ENCODE measurements around the gene RPTN. TPM values are rescaled to one million over a fixed set of nuclear protein-coding genes. Genes with fewer than 3 reads are reported as not detected.

RPTN gene
- total RNA-seq, 4 donors from 2014 or later: 0.09 to 0.95 (median 0.14) TPM

- Histone ChIP-seq H3K9me3 (peaks cover 6 to 22% (median 19%) of the 10 kb centered on the region in 3 donors), H3K4me1 (peaks cover 19 to 59% (median 31%) of the 10 kb centered on the region in 3 donors), H3K27ac (no peak overlapping the region), H3K36me3 (no peaks in the 10 kb centered on the region), H3K4me3 (peak overlapping the region; percentile 28 to 66 (median 52)), H3K27me3 (peaks cover 10 to 100% (median 40%) of the 10 kb centered on the region in 4 donors)
- intact Hi-C loops (cut with DNase I): no loop called here
- no peak for TF ChIP-seq POLR2A (IDR thresholded peaks at IDR 0.05)
- DNase-seq: no peak
- 4 to 9% methylated on average over 59 of the region's 60 CpGs for WGBS, 2 donors
These were observed 48.0 kb downstream of the RPTN start for GRCh38 chr1:152110860-152111514.

- intact Hi-C loops (cut with DNase I): no loop called here
- TF ChIP-seq POLR2A (IDR thresholded peaks at IDR 0.05) (peak in 1 of 4 donors; percentile 9), CTCF (IDR thresholded peaks at IDR 0.05) (no peak)
- peaks cover 6 to 22% (median 19%) of the 10 kb centered on the region in 3 donors for H3K9me3 ChIP-seq
- 1 to 15% methylated on average over 29 to 31 of the region's 31 CpGs for WGBS, 2 donors
- H3K27me3 ChIP-seq: peaks cover 10 to 100% (median 40%) of the 10 kb centered on the region in 4 donors
- peaks cover 19 to 59% (median 31%) of the 10 kb centered on the region in 3 donors for H3K4me1 ChIP-seq
- no peak for DNase-seq
- H3K27ac ChIP-seq: no peak overlapping the region
- H3K36me3 ChIP-seq: no peaks in the 10 kb centered on the region
- H3K4me3 ChIP-seq: peak overlapping the region; percentile 28 to 66 (median 52)
These were observed 48.6 kb downstream of the RPTN start for GRCh38 chr1:152110365-152110859.

- TF ChIP-seq CTCF (IDR thresholded peaks at IDR 0.05) (no peak), POLR2A (IDR thresholded peaks at IDR 0.05) (no peak)
- H3K4me1 ChIP-seq: peaks cover 19 to 59% (median 31%) of the 10 kb centered on the region in 3 donors
- H3K4me3 ChIP-seq: peak overlapping the region; percentile 28 to 66 (median 52)
- H3K27me3 ChIP-seq: peaks cover 10 to 100% (median 41%) of the 10 kb centered on the region in 4 donors
- 12 to 25% methylated on average over 15 of the region's 15 CpGs for WGBS, 2 donors
- no peak overlapping the region for H3K27ac ChIP-seq
- no peaks in the 10 kb centered on the region for H3K36me3 ChIP-seq
- intact Hi-C loops (cut with DNase I): no loop called here
- H3K9me3 ChIP-seq: peaks cover 6 to 22% (median 19%) of the 10 kb centered on the region in 3 donors
- DNase-seq: no peak
These were observed 49.1 kb downstream of the RPTN start for GRCh38 chr1:152109998-152110294.

DNA sequence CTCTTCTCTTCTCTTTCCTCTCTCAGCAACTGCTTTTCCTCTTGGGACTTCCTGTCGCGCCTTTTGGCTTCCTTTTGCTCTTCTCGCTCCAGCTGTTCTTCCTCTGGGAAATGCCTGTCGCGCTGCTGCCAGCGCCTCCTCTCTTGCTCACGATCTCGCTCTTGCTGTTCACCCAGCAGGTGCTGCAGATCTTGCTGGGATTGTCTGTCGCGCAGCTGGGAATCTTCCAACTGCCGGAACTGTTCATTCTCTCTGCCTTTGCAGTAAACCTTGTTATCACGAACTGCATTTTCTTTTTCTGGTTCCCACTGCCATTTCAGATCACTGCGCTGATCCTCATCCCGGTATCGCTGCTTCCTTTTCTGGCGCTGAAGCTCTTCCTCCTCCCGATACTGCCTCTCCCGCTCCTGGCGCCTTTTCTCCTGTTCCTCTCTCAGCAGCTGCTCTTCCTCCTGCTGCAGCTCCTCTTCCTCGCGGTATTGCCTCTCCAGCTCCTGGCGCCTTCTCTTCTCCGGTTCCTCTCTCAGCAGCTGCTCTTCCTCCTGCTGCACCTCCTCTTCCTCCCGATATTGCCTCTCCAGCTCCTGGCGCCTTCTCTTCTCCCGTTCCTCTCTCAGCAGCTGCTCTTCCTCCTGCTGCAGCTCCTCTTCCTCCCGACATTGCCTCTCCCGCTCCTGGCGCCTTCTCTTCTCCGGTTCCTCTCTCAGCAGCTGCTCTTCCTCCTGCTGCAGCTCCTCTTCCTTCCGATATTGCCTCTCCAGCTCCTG lies 49.6 kb downstream of the RPTN start:
- Histone ChIP-seq H3K9me3 (peaks cover 6 to 22% (median 19%) of the 10 kb centered on the region in 3 donors), H3K27ac (no peak overlapping the region), H3K4me1 (peaks cover 19 to 59% (median 31%) of the 10 kb centered on the region in 3 donors), H3K27me3 (peaks cover 10 to 100% (median 42%) of the 10 kb centered on the region in 4 donors), H3K36me3 (no peaks in the 10 kb centered on the region), H3K4me3 (peak overlapping the region; percentile 28 to 66 (median 52))
- intact Hi-C loops (cut with DNase I): no loop called here
- 18 to 29% methylated on average over 31 of the region's 31 CpGs for WGBS, 2 donors
- TF ChIP-seq CTCF (IDR thresholded peaks at IDR 0.05) (no peak), POLR2A (IDR thresholded peaks at IDR 0.05) (no peak)
- no peak for DNase-seq

DNA sequence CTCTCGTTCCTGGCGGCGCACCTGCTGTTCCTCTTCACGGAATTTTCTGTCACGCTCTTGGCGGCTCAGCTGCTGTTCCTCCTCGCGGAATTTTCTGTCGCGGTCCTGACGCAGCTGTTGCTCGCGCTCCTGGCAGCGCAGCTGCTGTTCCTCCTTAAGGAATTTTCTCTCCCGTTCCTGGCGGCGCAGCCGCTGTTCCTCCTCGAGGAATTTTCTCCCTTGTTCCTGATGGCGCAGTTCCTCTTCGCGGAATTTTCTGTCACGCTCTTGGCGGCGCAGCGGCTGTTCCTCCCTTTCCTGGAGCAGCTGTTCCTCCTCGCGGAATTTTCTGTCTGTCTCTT lies 50.2 kb downstream of the RPTN start:
- WGBS, 2 donors: 31 to 35% methylated on average over 28 of the region's 28 CpGs
- TF ChIP-seq POLR2A (IDR thresholded peaks at IDR 0.05): no peak
- TF ChIP-seq CTCF (IDR thresholded peaks at IDR 0.05): no peak
- H3K36me3 ChIP-seq: no peaks in the 10 kb centered on the region
- peaks cover 19 to 59% (median 31%) of the 10 kb centered on the region in 3 donors for H3K4me1 ChIP-seq
- intact Hi-C loops (cut with DNase I): no loop called here
- peaks cover 6 to 22% (median 19%) of the 10 kb centered on the region in 3 donors for H3K9me3 ChIP-seq
- H3K27ac ChIP-seq: no peak overlapping the region
- peak overlapping the region in 3 of 4 donors; percentile 49 to 66 (median 55) for H3K4me3 ChIP-seq
- H3K27me3 ChIP-seq: peaks cover 10 to 100% (median 41%) of the 10 kb centered on the region in 4 donors
- DNase-seq: no peak

Measured in esophagus squamous epithelium (tissue), 5 donors.